ENCODE data around the gene CARD14. TPM values are rescaled to one million over a fixed set of nuclear protein-coding genes. Genes with fewer than 3 reads are reported as not detected.

The CARD14 gene
- polyA plus RNA-seq, 1 donor from 2014 or later = not detected

DNA sequence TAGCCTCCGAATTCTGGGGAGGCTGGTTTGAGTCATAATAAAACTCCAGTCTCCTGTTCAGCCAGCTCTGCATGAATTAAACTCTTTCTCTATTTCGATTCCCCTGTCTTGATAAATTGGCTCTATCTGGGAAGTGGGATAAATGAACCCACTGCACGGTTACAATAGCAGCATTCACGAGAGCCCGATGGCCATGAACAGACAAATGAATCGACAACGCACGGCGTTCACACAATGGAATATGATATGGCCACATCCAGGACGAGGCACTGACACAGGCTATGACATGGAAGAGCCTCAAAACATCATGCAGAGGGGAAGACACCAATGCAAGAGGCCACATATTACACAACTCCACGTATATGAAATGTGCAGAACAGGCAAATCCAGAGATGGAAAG, 5.6 kb upstream of the CARD14 start:
- H3K27me3 Mint-ChIP-seq = peaks cover 20% of the 10 kb centered on the region
- H3K9me3 Mint-ChIP-seq = peaks cover 0 to 4% (median 0%) of the 10 kb centered on the region in 3 donors
- peaks cover 0 to 1% (median 0%) of the 10 kb centered on the region in 3 donors for H3K4me1 Mint-ChIP-seq
- H3K4me3 Mint-ChIP-seq = peak overlapping the region in 2 of 4 donors; percentile 16 to 73
- no peak overlapping the region for H3K27ac Mint-ChIP-seq
- no peaks in the 10 kb centered on the region for H3K36me3 Mint-ChIP-seq

DNA sequence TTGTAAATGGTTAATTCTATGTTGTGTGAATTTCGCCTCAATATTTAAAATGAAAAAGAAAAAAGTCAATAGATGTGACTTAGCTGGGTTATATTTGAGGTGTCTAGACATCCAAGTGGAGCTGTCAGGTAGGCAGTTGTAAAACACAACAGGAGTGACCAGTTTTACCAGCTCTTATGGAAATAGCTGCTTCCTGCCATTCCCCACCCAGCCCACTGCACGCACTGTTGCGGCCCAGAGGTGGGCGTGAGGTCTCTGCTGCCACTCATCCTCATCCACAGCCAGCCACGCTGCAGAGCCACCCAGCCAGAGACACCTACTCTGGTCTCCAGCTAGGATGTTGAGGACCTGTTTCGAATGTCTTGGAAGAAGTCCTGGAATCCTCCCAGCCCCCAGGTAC, 3.4 kb upstream of the CARD14 start:
- Mint-ChIP-seq H3K4me1 (peaks cover 0 to 1% (median 0%) of the 10 kb centered on the region in 3 donors), H3K36me3 (no peaks in the 10 kb centered on the region), H3K27me3 (peaks cover 11% of the 10 kb centered on the region), H3K9me3 (peaks cover 0 to 4% (median 0%) of the 10 kb centered on the region in 3 donors), H3K27ac (no peak overlapping the region), H3K4me3 (no peak overlapping the region)

DNA sequence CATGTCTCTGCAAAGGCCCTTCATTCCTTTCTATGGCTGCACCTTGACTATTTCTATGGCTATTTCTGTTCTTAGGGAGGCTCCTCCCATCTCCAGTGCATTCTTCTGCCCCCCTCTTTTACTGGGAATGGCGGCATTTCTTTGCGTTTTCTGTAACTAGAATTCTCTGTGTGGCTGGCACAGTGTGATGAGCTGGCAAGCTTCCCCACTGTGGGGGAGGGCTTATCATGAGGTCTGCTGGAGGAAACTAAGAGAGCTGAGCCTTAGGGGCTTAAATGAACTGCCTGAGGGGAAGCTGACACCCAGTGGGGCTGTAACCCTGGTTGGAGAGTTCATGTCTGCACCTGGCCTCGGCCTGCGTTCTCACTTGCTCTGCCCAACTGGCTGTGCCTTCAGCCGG, 1.5 kb upstream of the CARD14 start:
- Mint-ChIP-seq H3K36me3 (no peaks in the 10 kb centered on the region), H3K9me3 (peaks cover 0 to 4% (median 2%) of the 10 kb centered on the region in 3 donors), H3K4me3 (no peak overlapping the region), H3K27ac (no peak overlapping the region), H3K4me1 (no peaks in the 10 kb centered on the region), H3K27me3 (peaks cover 5% of the 10 kb centered on the region)

DNA sequence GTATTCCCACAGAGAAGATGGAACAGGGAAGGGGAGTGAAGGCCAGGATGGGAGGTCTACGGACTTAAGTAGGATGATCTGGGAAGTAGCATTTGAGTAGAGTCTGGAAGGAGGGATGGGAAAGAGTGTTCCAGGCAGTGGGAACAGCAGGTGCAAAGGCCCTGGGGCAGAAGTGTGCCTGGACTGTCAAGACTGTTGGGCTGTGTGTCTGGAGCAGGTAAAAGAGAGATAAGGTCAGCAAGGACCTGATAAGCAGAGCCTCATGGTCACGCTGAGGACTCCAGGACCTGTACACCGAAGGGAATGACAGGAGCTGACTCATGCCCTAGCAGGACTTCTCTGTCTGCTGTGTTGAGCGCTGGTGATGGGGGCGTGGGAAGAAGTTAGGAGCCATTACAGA, 723 bp upstream of the CARD14 start:
- peak overlapping the region in 1 of 4 donors; percentile 41 for H3K4me3 Mint-ChIP-seq
- H3K9me3 Mint-ChIP-seq = peaks cover 0 to 4% (median 2%) of the 10 kb centered on the region in 3 donors
- no peak overlapping the region for H3K27ac Mint-ChIP-seq
- peaks cover 2% of the 10 kb centered on the region for H3K27me3 Mint-ChIP-seq
- H3K4me1 Mint-ChIP-seq = no peaks in the 10 kb centered on the region
- H3K36me3 Mint-ChIP-seq = no peaks in the 10 kb centered on the region

DNA sequence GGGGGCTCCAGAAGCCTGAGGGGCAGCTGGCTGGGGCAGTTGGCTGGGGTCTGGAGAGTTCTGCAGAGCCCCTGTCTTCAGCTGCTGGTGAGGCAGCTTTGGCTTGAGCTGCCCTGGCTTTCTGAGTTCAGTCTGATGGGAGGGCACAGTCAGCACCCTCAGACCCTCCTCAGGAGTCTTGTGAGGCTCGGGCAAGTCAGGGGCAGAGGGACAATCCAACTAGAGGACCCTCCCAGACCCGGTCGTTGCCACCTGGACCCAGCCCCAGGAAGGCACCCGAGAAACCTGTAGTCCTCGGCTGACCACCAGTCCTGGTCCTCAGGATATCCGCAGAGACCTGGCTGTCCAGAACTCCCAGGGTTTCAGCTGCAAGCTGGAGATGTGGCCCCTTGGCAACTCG, 1.9 kb downstream of the CARD14 start:
- Mint-ChIP-seq H3K27ac (no peak overlapping the region), H3K27me3 (peaks cover 2% of the 10 kb centered on the region), H3K4me1 (no peaks in the 10 kb centered on the region), H3K9me3 (peaks cover 0 to 4% (median 2%) of the 10 kb centered on the region in 3 donors), H3K36me3 (no peaks in the 10 kb centered on the region), H3K4me3 (no peak overlapping the region)

DNA sequence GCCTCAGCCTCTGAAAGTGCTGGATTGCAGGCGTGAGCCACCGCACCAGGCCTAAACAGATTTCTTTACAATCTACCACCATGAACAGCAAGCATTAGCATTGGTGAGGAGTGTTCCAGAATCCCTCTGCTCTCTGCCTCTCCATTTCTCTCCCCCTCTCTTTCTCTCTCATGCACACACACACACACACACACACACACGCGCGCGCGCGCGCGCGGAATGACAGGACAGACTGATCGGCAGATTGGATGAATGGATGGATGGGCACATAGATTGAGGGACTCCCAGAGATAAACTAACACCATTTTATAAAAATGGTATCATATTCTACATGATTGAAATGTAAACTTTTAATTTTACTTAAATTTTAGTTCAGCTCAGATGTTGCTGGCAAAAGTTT, 3.3 kb downstream of the CARD14 start:
- Mint-ChIP-seq H3K27ac (no peak overlapping the region), H3K4me1 (no peaks in the 10 kb centered on the region), H3K36me3 (no peaks in the 10 kb centered on the region), H3K4me3 (no peak overlapping the region), H3K27me3 (no peaks in the 10 kb centered on the region), H3K9me3 (peaks cover 0 to 4% (median 2%) of the 10 kb centered on the region in 3 donors)

DNA sequence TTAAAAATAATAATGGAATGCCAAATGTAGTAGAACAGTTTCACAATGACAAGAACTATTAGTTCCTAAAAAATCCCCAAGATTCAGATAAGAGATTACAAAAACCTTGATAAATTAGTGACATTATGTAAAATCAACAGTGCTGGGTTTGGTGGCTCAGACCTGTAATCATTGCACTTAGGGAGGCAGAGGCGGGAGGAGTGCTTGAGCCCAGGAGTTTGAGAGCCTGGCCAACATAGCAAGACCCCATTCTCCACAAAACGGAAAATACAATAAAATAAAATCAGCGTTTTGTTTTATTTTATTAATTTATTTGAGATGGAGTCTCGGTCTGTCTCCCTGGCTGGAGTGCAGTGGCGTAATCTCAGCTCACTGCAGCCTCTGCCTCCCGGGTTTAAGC, 4.1 kb downstream of the CARD14 start:
- Mint-ChIP-seq H3K4me1 (no peaks in the 10 kb centered on the region), H3K36me3 (no peaks in the 10 kb centered on the region), H3K9me3 (peaks cover 0 to 3% (median 2%) of the 10 kb centered on the region in 3 donors), H3K27me3 (no peaks in the 10 kb centered on the region), H3K27ac (no peak overlapping the region), H3K4me3 (no peak overlapping the region)

DNA sequence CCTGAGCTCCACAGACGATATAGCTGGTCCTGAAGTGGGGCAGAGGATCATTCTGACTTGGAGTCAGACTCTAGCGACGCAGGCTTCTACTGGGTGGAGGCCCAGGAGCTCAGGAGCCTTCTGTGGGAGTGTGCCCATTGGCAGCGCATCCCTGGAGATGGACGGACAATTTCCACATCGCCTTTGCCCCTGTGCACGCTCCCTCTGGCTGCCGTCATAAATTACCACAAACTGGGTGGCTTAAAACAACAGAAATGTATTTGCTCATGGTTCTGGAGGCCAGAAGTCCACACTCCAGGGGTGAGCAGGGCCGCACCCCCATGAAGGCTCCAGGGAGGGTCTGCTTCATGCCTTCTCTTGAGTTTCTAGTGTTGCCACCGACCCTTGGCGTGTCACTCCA, 6.9 kb downstream of the CARD14 start:
- no peak overlapping the region for H3K27ac Mint-ChIP-seq
- H3K36me3 Mint-ChIP-seq = no peaks in the 10 kb centered on the region
- H3K4me3 Mint-ChIP-seq = no peak overlapping the region

DNA sequence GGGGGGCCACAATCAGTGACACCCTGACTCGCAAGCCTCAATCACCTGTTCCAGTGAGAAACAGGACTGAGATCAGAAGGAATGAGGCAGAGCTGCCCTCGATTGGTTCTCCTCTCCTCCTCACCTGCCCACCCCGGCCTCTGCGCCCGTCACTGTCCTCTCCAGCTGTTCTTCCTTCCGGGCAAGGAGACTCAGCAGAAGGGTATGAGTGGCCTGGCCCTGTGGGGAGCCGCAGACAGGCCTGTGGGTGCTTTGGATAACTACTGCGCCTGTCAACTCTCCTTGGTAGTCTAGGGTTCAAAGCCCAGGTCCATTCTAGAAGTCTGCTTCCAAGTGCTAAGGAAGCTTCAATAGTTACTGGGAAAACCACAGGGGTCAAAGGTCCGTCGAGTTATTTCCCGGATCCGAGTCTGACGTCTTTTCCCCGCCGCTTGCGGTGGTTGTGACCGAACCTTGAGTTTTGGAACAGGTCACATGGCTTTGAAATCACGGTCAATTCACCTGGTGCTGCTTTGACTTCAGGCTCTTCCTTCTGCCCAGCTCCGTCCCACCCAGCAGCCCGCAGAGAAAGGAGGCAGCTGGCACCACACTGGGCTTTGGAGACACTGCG, 8.3 kb downstream of the CARD14 start:
- Mint-ChIP-seq H3K27me3 (peaks cover 7% of the 10 kb centered on the region), H3K27ac (no peak overlapping the region), H3K4me3 (no peak overlapping the region), H3K9me3 (peaks cover 0 to under 1% (median 0%) of the 10 kb centered on the region in 3 donors), H3K36me3 (no peaks in the 10 kb centered on the region), H3K4me1 (no peaks in the 10 kb centered on the region)

More for the DNA sequence above, 6.9 kb downstream of the CARD14 start:
- Mint-ChIP-seq H3K4me1 (no peaks in the 10 kb centered on the region), H3K27me3 (peaks cover 6% of the 10 kb centered on the region), H3K9me3 (peaks cover 0 to 2% (median 0%) of the 10 kb centered on the region in 3 donors)

DNA sequence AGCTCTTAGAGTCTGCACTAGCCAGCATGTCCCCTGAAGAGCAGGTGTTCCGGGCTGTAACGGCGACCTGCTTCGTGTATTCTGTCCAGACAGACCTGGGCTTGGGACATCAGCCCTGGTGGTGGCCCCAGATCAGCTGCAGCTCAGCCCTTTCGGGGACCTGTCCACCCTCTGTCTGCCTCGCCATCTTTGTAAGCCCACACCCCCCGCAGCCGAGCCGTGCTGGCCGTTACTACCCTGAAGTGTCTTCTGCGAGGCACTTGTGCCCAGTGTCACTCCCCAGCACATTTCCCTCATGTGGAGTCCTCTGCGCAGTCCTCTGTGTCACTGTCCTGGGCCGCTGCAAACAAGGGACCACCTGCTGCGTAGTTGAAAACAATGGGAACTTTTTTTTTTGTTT, 10.4 kb downstream of the CARD14 start:
- Mint-ChIP-seq H3K27me3 (peaks cover 7% of the 10 kb centered on the region), H3K4me1 (no peaks in the 10 kb centered on the region), H3K27ac (peak overlapping the region in 1 of 3 donors; percentile 39), H3K36me3 (peaks cover 2% of the 10 kb centered on the region), H3K9me3 (peaks cover 0 to 2% (median 0%) of the 10 kb centered on the region in 3 donors), H3K4me3 (no peak overlapping the region)

DNA sequence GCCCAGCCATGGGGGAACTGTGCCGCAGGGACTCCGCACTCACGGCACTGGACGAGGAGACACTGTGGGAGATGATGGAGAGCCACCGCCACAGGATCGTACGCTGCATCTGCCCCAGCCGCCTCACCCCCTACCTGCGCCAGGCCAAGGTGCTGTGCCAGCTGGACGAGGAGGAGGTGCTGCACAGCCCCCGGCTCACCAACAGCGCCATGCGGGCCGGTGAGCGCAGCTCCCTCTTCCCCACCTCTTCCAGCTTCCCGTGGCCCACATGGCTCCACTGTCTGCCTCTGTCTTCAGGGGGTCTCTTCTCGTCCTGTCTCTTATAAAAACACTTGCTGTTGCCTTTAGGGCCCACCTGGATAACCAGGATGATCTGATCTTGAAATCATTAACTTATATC, 11.6 kb downstream of the CARD14 start:
- Mint-ChIP-seq H3K36me3 (peaks cover 2% of the 10 kb centered on the region), H3K27ac (no peak overlapping the region), H3K4me1 (no peaks in the 10 kb centered on the region), H3K4me3 (no peak overlapping the region), H3K27me3 (peaks cover 12% of the 10 kb centered on the region), H3K9me3 (peaks cover 0 to 2% (median 0%) of the 10 kb centered on the region in 3 donors)

DNA sequence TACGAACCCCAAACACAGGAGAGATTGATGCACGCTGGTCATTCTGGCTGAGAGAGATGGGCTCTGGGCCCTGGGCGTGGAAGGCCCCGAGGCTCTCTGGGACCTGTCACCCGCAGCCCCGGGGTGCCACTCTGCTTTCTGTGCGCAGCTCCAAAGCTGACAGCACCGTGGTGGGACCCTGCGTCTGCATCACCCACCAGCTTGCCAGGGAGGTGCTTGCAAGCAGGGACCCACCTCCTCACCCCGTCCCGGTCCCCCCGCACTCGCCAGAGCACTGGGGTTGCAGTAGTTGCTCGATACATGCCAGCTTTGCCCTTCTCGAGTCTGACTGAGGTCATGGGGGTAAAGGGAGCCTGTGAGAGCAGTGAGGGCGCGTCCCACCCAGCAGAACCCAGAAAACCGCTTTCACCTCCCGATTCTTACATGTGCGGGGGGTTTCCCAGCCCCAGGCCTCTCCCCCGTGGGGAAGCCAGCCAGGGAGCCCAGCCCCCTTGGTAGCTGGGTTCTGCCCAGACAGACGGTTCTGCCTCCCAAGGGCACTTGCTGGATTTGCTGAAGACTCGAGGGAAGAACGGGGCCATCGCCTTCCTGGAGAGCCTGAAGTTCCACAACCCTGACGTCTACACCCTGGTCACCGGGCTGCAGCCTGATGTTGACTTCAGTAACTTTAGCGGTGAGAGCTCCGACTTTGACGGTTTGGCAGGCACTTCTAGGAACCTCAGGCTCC, 12.5 kb downstream of the CARD14 start:
- H3K9me3 Mint-ChIP-seq = peaks cover 0 to 2% (median 0%) of the 10 kb centered on the region in 3 donors
- peaks cover 12% of the 10 kb centered on the region for H3K27me3 Mint-ChIP-seq
- H3K27ac Mint-ChIP-seq = no peak overlapping the region
- H3K4me1 Mint-ChIP-seq = no peaks in the 10 kb centered on the region
- H3K4me3 Mint-ChIP-seq = no peak overlapping the region
- H3K36me3 Mint-ChIP-seq = peaks cover 2% of the 10 kb centered on the region

DNA sequence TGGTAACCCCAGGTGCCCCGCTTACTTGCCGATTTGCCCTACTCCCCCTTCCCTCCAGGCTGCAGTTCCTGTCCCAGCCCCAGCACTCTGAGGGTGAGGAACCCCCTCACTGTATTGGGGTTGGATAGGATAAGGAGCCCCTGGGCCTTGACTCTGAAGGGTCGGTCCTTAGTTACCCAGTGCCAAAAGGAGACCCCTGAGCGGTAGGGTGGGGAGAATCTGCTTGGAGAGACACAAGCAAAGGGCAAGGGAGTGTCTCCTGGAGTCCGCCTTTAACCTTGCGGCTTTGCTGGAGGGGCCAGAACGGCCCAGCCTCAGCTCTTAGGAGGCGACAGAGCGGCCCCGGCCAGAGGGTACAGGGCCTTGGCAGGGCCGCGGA, 13.0 kb downstream of the CARD14 start:
- Mint-ChIP-seq H3K36me3 (peaks cover 2% of the 10 kb centered on the region), H3K4me3 (no peak overlapping the region), H3K27me3 (peaks cover 13% of the 10 kb centered on the region), H3K9me3 (peaks cover 0 to 2% (median 0%) of the 10 kb centered on the region in 3 donors), H3K4me1 (no peaks in the 10 kb centered on the region), H3K27ac (no peak overlapping the region)

DNA sequence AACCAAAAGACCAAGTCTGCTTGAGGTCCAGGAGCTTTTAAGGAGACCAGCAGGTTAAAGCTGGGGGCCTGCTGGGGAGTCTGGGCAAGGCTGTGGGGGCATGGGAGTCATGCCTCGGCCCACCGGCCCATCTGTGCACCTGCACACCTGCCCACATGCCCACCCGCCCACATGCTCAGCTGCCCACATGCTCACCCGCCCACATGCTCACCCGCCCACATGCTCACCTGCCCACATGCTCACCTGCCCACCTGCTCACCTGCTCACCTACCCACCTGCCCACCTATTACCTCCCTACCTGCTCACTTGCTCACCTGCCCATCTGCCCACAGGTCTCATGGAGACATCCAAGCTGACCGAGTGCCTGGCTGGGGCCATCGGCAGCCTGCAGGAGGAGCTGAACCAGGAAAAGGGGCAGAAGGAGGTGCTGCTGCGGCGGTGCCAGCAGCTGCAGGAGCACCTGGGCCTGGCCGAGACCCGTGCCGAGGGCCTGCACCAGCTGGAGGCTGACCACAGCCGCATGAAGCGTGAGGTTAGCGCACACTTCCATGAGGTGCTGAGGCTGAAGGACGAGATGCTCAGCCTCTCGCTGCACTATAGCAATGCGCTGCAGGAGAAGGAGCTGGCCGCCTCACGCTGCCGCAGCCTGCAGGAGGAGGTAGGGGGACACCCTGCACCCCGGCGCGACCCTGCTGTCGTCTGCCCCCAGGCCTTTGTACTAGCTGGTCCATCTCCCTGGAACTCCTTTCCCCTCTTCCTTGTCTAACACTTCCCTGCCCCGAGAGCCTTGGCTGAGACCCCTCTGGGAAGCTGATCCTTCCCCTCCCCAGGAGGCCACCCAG, 14.0 kb downstream of the CARD14 start:
- Mint-ChIP-seq H3K27me3 (peaks cover 15% of the 10 kb centered on the region), H3K4me1 (no peaks in the 10 kb centered on the region), H3K9me3 (peaks cover 0 to 2% (median 0%) of the 10 kb centered on the region in 3 donors), H3K36me3 (peaks cover 2% of the 10 kb centered on the region), H3K4me3 (no peak overlapping the region), H3K27ac (no peak overlapping the region)

DNA sequence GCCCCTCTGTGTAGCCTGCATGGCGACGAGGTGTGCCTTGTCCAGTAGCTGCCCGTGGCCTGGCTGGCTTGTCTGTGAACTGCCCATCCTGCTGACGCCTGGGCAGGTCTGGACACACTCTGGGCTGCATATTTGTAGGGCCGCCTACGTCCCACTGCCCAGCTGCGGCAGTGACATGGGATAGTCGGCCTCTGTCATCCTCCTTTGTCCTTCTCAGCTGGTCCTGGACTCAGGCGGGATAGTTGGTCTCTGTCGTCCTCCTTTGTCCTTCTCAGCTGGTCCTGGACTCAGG, 14.5 kb downstream of the CARD14 start:
- Mint-ChIP-seq H3K27me3 (peaks cover 15% of the 10 kb centered on the region), H3K4me3 (no peak overlapping the region), H3K36me3 (peaks cover 2% of the 10 kb centered on the region), H3K9me3 (peaks cover 0 to 2% (median 0%) of the 10 kb centered on the region in 3 donors), H3K27ac (no peak overlapping the region), H3K4me1 (no peaks in the 10 kb centered on the region)

Measured in IgD-negative memory B cell (primary cell).